ENCODE data around the gene TEX29.
A peak's percentile ranks its signal among the peaks of the same experiment; 100 is the strongest.

Gene TEX29

DNA sequence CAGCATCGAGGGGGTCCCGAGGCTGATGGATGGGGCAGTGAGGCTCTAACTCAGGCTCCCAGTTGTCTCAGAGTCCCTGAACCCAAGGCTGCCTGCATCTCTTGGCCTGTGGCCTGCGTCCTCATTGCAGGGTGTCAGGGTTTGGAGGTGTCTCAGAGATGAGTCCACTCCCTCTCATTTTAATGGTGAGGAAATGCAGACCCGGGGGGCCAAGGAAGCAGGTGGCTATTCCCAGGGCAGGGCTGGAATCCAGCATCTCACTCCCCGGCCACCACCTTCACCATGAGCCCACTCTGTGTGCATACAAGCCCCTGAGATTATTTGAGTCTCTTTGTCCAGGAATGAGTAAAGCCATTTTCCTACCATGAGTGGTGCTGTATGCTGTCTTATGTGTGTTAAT is 21.4 kb downstream of the TEX29 start:
- H3K27ac ChIP-seq (ENCODE audit: poor library complexity, severe bottlenecking) = no peak overlapping the region
- DNase-seq (ENCODE audit: low spot score) (no peak), ATAC-seq (ENCODE audit: low read depth) (no peak)
- H3K4me1 ChIP-seq (ENCODE audit: insufficient read depth, poor library complexity, severe bottlenecking) = peaks cover 2% of the 10 kb centered on the region
- H3K36me3 ChIP-seq (ENCODE audit: low read depth) = no peaks in the 10 kb centered on the region
- no peak overlapping the region for H3K4me3 ChIP-seq (ENCODE audit: severe bottlenecking)
- no peak for TF ChIP-seq CTCF (IDR thresholded peaks at IDR 0.05; ENCODE audit: poor library complexity, severe bottlenecking)
- no peaks in the 10 kb centered on the region for H3K27me3 ChIP-seq (ENCODE audit: insufficient read depth, poor library complexity, severe bottlenecking)
- H3K9me3 ChIP-seq (ENCODE audit: severe bottlenecking) = no peaks in the 10 kb centered on the region

DNA sequence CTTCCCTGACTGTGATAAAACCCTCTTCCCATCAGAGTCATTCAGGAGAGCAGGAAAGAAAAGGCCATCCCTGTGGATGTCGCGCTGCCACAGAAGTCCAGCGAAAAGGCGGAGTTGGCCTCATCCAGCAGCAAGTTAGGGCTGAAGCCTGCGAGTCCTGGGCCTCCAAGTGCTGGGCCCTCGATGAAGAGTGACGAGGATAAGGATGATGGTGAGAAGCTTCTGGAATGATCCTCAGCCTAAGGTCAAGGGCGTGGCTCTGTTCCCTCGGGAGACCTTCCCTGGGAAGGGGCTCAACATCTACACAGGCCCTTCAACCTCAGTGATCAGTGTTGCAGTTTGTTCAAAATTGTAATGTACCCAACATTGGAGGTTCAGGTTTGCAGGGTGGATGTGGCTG is 22.3 kb downstream of the TEX29 start:
- ATAC-seq (ENCODE audit: low read depth) (no peak), DNase-seq (ENCODE audit: low spot score) (no peak)
- no peak overlapping the region for H3K27ac ChIP-seq (ENCODE audit: poor library complexity, severe bottlenecking)
- no peaks in the 10 kb centered on the region for H3K9me3 ChIP-seq (ENCODE audit: severe bottlenecking)
- H3K27me3 ChIP-seq (ENCODE audit: insufficient read depth, poor library complexity, severe bottlenecking) = no peaks in the 10 kb centered on the region
- no peak overlapping the region for H3K4me3 ChIP-seq (ENCODE audit: severe bottlenecking)
- no peaks in the 10 kb centered on the region for H3K4me1 ChIP-seq (ENCODE audit: insufficient read depth, poor library complexity, severe bottlenecking)
- no peaks in the 10 kb centered on the region for H3K36me3 ChIP-seq (ENCODE audit: low read depth)
- no peak for TF ChIP-seq CTCF (IDR thresholded peaks at IDR 0.05; ENCODE audit: poor library complexity, severe bottlenecking)

DNA sequence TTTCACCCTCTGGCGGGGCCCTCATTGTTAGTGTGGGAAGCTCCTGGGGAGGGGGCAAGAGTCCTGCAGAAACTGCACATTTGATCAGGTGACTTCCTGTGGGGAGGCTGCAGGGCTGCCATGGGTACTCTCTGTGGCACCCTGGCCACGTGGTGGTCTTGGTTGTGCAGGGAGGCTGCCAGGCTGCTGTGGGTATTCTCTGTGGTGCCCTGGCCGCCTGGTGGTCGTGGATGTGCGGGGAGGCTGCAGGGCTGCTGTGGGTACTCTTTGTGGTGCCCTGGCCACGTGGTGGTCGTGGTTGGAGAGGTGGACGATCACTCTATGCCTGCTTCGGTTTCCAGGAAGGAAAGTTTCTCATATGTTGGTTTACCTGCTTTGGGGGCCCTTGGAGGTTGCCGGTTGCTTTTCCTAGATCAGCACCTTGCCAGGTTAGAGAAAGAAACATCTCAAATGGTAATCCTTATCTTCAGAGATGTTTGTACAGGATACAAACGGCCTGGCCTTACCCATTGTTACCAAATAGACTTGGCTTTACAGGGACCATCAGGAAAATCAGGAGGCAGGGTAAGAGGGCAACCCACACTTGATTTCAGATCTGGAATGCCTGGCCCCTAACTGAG is 22.9 kb downstream of the TEX29 start:
- Histone ChIP-seq H3K4me1 (ENCODE audit: insufficient read depth, poor library complexity, severe bottlenecking) (no peaks in the 10 kb centered on the region), H3K27ac (ENCODE audit: poor library complexity, severe bottlenecking) (no peak overlapping the region), H3K36me3 (ENCODE audit: low read depth) (no peaks in the 10 kb centered on the region), H3K4me3 (ENCODE audit: severe bottlenecking) (no peak overlapping the region), H3K27me3 (ENCODE audit: insufficient read depth, poor library complexity, severe bottlenecking) (no peaks in the 10 kb centered on the region), H3K9me3 (ENCODE audit: severe bottlenecking) (no peaks in the 10 kb centered on the region)
- DNase-seq (ENCODE audit: low spot score) (no peak), ATAC-seq (ENCODE audit: low read depth) (no peak)
- TF ChIP-seq CTCF (IDR thresholded peaks at IDR 0.05; ENCODE audit: poor library complexity, severe bottlenecking) = no peak

DNA sequence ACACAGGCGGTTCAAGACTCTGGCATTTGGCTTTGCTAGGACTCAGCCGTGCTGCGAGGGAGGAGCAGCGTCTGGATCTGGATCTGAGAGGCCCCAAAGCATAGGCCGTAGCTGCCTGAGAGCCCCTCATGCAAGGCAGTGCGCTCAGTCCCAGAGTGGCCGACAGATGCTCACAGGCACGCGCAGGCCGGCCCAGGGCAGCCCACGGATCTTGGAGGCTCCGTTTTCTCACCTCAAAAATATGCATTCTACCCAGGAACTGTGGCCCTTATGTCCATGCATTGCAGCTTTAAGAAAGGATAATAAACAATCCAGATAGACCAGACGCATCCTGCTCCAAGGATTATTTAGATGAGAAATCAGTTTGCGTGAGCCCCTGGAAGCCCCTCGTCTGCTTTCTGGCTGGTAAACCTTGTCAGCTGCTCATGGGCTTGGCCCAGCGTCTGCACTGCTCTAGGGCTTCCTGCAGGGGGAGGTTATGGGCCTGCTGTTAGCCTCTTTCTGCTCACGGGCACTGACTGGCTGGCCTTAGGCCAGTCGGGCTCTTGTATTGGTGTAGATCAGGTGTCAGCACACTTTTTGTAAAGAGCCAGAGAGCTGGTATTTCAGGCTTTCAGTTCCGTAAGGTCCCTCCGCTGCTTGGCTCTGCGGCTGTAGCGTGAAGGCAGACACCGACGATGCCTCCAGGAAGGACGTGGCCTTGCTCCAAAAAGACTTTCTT is 24.2 kb downstream of the TEX29 start:
- peak; percentile 15 for TF ChIP-seq CTCF (IDR thresholded peaks at IDR 0.05; ENCODE audit: poor library complexity, severe bottlenecking)
- DNase-seq (ENCODE audit: low spot score) = no peak
- Histone ChIP-seq H3K4me1 (ENCODE audit: insufficient read depth, poor library complexity, severe bottlenecking) (no peaks in the 10 kb centered on the region), H3K9me3 (ENCODE audit: severe bottlenecking) (no peaks in the 10 kb centered on the region), H3K36me3 (ENCODE audit: low read depth) (no peaks in the 10 kb centered on the region), H3K27ac (ENCODE audit: poor library complexity, severe bottlenecking) (no peak overlapping the region), H3K27me3 (ENCODE audit: insufficient read depth, poor library complexity, severe bottlenecking) (no peaks in the 10 kb centered on the region), H3K4me3 (ENCODE audit: severe bottlenecking) (no peak overlapping the region)
- peak; percentile 50; the same call in 2 of the 3 replicates for ATAC-seq (ENCODE audit: low read depth)

GRCh38 chr13:111345682-111346081 is 25.2 kb downstream of the TEX29 start:
- no peaks in the 10 kb centered on the region for H3K36me3 ChIP-seq (ENCODE audit: low read depth)
- no peaks in the 10 kb centered on the region for H3K4me1 ChIP-seq (ENCODE audit: insufficient read depth, poor library complexity, severe bottlenecking)
- peaks cover 2% of the 10 kb centered on the region for H3K27me3 ChIP-seq (ENCODE audit: insufficient read depth, poor library complexity, severe bottlenecking)
- no peak for DNase-seq (ENCODE audit: low spot score)
- H3K9me3 ChIP-seq (ENCODE audit: severe bottlenecking) = no peaks in the 10 kb centered on the region
- ATAC-seq (ENCODE audit: low read depth) = no peak
- TF ChIP-seq CTCF (IDR thresholded peaks at IDR 0.05; ENCODE audit: poor library complexity, severe bottlenecking) = no peak
- H3K4me3 ChIP-seq (ENCODE audit: severe bottlenecking) = no peak overlapping the region
- H3K27ac ChIP-seq (ENCODE audit: poor library complexity, severe bottlenecking) = no peak overlapping the region
